Occipital lobe (tissue), 2 donors: ENCODE results near the gene NCKAP5. TPM values are rescaled to one million over a fixed set of nuclear protein-coding genes. Genes with fewer than 3 reads are reported as not detected.

Experiments
- DNase-seq: peaks from one replicate; lab custom pipeline; 2025; lab: John Stamatoyannopoulos, UW
- total RNA-seq: library from RNA; depleted of rRNA; stranded (reverse); fragments of >200 nt; gene quantifications from one replicate; pipeline ENCODE4 v1.2.3, GENCODE V29; 2014

The NCKAP5 gene
- total RNA-seq, 1 donor from 2014 or later = 14.0 TPM

DNA sequence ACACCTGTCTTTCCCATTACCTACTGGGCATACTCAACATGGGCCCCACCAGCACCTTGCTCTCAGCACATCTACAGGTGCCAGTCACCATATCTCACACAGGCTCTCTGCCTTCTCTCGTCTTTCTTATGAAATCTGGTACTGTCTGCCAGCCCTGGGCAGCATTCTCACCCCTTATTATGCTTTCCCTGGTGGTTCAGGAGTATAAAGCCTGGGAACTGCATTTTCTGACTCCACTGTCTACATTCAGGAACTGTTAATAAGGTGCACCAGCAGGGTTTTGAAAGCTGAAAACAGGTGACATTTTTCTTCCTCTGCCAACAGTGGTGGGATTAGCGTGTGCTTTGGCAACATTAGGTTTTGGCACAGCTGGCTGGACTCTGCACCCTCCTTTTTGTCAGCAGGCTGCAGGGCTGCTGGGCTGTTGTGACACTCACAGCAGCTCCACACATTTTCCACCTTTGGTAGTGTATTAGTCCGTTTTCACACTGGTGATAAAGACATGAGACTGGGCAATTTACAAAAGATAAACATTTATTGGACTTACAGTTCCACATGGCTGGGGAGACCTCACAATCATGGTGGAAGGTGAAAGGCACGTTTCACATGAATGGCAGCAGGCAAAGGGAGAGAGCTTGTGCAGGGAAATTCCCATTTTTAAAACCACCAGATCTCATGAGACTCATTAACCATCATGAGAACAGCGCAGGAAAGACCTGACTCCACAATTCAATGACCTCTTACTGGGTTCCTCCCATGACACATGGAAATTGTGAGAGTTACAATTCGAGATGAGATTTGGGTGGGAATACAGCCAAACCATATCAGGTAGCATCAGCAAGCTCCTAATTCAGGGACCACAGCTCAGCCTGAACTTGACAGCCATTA lies 555.2 kb downstream of the NCKAP5 start:
- no peak for DNase-seq

DNA sequence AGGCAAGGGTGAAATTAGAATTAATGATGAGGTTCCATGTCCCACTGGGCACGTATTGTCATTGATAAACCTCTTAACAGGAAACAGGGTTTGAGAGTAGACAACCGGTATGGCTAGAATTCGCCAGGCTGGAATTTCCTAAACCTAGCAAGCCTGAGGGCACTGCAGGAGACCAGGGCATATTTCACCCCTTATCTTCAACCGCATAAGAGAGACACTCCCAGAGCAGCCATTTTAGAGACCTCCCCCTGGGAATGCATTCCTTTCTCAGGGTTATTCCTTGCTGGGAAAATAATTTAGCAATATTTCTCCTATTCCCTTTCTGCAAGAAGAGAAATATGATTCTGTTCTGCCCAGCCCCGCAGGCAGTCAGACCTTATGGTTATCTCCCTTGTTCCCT lies 563.6 kb downstream of the NCKAP5 start:
- no peak for DNase-seq

DNA sequence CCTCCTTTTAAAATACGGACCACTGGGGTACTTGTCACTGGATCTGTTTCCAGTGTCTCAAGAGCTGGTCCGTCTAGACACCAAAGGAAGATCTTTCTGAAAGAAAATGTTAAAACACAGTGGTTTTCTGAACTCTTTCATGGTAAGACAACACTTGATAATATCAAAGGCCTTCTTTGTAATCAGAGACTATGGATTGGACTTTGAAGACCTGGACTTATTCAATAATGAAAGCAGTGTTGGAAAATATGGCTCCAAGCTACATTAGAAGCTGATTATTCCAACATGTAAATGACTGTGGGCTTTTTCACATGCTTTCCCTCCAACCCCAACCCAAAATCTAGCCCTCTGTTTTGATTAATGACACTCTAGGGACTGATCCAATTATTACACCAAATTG lies 568.8 kb downstream of the NCKAP5 start:
- no peak for DNase-seq

DNA sequence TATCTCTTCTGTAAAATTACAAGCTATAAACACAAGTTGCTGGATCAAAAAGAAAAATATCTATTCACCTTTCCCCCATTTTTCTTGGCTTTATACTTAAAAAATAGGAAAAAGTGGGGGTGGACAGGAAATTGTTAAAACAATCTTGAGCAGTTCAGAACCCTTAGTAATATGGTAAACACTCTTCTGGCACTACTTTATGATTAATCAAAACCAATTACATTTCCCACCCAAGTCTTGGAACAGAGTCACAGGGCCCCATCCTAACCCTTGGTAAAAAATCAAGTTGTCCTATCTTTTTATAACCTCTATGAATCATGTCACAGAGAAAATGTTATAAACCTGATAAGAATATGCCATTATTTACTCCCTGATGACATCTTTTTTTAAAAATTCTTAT lies 570.0 kb downstream of the NCKAP5 start:
- no peak for DNase-seq

DNA sequence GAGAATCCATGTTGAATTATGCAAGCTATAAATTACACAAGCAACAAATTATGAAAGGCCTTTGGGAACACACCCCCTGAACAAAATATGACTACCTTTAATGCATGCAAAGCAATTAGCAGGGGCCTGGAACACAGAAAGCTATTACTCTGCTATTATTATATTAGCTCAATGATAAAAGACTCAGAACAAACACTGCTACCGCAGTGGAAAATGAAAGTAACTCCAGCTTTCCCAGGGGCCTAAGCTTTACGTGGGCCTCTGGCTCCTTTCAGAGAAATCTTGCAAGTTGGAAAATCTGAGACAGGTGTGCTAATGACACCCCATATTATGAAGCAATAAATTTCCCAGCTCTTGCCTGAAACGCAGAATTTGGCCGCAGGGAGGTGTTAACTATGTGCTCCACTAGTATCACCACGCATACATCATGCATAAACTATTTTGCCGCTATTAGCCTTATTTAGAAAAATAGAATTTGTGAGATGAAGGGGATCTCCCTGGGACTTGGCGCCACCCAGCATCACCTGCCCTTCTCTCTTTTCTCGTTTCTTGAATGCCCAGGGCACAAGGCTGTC lies 576.7 kb downstream of the NCKAP5 start:
- no peak for DNase-seq

DNA sequence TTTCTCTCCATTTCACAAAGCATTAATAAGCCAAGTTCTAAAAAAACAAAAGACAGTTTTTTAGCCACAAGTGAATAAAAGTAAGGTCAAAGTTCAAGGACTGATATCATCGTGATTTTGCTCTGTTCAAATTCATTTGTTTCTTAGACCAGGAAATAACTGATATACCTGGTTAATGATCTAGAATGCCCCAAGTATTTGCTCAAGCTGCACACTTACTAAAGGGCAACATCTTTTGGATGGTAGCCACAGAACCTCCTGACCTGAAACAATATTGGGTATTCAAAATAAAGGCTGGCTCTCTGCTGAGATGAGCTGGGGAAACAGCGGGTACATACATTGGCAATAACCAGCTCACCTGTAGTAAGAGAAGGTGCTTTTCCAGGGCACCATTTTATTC lies 583.5 kb downstream of the NCKAP5 start:
- no peak for DNase-seq

- DNase-seq = no peak
These were observed 588.0 kb downstream of the NCKAP5 start for GRCh38 chr2:132980304-132980703.

DNA sequence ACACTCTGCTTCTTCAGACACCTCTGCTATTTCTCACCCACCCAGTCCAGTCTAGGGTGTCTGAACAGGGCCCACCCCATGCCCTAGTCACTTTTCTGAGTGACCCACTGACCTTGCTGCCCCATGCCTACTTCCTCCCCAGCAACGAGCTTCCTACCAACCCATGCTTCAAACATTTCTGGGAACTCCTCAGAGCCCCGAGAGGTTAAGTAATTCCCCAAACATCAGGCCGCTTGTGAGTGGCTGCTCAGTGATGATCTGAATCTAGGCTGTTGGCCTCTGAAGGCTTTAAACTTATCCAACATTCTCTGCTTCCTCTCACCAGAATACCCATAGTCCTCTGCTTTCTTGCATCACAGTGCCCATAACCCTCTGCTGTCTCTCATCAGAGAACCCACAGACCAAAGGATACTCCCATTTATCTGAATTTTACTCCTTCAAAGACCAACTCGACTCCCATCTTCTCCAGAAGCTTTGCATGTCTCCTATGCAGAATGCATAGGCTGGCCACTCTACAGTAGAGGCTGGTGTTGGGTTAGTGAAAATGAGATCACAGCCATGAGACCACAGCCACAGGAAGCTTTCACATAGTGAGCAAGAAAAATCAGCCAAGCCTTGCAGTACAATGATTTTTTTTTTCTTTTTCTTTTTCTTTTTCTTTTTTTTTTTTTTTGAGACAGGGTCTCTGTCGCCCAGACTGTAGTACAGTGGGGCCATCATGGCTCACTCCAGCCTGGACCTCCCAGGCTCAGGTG lies 588.7 kb downstream of the NCKAP5 start:
- DNase-seq = no peak

- no peak for DNase-seq
These were observed 589.4 kb downstream of the NCKAP5 start for GRCh38 chr2:132978840-132979239.

DNA sequence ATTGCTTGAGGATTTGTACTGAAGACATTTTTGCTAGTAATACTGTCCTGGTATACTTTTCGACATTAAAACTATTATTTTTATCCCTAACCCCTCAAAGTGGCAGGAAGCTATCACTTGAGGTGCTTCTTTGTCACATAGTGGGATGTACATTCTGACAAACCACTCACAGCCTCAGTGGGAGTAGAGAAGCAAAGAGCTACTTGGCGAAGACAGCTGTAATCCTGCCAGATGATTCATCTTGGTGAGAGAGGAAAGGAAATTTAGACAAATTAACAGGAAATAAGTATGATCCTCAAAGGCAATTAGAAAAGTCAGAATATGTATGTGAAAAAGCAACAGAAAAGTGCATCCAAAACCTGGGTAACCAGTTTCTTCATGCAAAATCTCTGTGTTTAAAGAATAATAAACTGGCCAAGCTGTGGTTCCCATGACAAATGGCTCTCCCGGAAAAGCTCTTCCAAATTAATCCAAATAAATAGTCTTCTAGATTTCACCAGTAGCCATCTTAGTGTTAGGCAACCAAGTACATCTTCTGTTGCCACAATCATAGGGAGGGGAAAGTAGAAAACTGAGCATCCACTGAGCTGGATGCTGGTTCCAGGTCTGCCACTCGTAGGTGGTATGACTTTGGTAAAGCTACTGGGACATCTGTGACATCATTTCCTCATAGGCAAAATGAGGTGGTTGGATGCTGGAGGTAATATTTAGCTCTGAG lies 590.3 kb downstream of the NCKAP5 start:
- DNase-seq = no peak

GRCh38 chr2:132975193-132976105 lies 592.8 kb downstream of the NCKAP5 start:
- no peak for DNase-seq

DNA sequence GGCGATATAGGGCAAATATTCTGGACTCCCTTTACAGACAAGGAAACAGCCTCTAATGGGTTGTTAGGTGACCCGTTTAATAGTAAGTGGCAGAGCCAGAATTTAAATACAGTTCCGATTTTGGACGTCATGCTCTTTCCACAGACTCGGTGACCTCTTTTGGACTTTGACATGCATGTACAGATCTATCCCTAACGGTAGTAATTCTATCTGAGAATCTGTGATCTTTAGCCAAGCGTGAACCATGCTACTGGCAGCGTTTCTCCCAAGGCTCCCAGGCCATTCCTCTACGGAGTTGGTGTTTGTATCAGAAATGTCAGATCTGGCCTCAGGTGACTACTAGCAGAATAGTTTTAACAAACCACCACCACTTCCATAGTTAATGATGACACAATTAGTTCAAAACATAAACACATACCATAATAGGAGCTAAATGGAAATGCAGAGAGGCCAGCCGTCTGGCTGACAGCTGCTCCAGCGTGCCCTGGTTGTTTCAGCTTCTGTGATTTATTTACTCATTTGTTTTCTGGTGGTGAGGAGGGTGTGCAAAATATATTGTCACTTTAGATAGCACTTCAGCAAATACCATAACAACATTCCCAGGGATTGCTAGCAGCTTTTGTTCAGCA lies 593.7 kb downstream of the NCKAP5 start:
- DNase-seq = no peak

- no peak for DNase-seq
These were observed 596.8 kb downstream of the NCKAP5 start for GRCh38 chr2:132971310-132972061.

DNA sequence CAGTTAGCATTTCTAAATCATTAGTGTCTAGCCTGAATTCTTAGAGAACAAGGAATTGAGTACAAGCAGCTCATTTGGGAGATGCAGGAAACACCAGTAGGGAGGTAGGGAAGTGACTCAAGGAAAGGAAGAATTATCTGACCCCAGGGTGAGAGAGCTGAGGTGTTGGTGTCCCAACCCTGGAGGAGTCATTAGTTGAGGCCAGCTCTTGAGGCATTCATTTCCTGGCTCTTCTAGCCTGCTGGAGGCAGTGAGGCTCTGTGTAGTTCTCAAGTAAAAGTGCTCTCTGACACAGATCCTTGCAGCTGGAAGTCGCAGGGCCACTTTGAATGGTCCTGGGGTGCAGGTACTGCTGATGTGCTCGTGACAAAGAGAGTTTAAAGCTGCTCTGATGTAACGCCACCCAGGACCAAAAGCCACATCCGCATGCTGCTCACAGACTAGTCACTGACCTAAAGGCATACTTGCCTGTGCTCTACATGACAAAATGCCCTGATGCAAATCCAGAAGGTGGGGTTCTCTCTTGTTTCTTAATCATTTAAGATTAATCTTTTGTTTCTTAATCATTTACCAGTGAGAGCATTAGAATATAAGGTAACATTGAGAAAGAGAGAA lies 598.8 kb downstream of the NCKAP5 start:
- no peak for DNase-seq

GRCh38 chr2:132965460-132965859 lies 602.8 kb downstream of the NCKAP5 start:
- no peak for DNase-seq

DNA sequence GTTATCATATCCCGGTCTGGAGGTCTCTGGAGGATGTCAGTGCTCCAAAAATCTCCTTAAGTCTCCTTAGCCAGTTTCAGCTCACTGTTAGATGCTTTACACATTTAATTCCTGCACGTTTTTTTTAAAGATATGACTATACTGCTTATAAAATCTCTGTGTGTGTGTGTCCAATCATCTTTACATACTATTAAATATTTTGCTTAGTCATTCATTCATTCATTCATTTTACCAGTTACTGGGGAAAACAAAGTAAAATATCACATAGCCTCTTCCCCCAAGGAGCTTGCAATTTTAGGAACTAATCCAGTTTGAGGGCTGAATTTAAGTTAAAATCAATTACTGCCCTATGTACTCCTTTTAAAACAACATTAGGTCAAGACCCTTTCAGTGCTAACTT lies 605.1 kb downstream of the NCKAP5 start:
- DNase-seq = no peak

- no peak for DNase-seq
These were observed 609.4 kb downstream of the NCKAP5 start for GRCh38 chr2:132958887-132959286.

- no peak for DNase-seq
These were observed 612.2 kb downstream of the NCKAP5 start for GRCh38 chr2:132955871-132956615.
